Mammary epithelial cell (primary cell): ENCODE results near the gene TBX2.

ENCODE experiments used
- EZH2 ChIP-seq: IDR thresholded peaks from 2 replicates; pipeline ENCODE4 v1.6.1; 2012; ENCODE audit warnings: low read length, inconsistent platforms, borderline replicate concordance
- TF ChIP-seq, protein P1 (sequence below), 2 donors: IDR thresholded peaks in 1 of 2; conservative IDR thresholded peaks in 1 of 2; 2 replicates each; pipeline ENCODE4 v1.5.1; 2011 to 2012; ENCODE audit warnings: inconsistent platforms in 2 of 2, low read length in 2 of 2, mild to moderate bottlenecking in 2 of 2, control low read depth in 1 of 2, low read depth in 1 of 2; ENCODE audit not compliant: insufficient read depth in 1 of 2; ENCODE audit errors: extremely low read depth in 1 of 2

DNA sequence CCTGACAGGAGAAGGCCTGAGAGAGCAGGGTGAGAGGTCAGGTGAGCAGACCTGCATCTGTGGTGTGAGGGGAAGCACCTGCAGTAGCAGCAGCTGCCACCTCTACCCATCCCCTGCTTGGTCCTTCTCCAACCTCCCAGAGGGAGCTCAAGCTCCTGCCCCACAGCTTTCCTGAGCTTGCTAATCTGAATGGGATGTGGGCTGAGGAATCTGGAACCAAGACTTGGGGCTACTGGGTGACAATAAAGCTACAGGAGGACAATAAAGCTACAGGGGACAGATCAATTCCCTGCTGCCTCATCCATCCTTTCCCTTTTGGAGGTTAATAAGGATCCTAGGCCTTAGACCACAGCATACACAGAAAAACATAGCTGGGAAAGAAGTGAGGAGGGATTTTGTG lies 47.7 kb downstream of the TBX2 start:
- TF ChIP-seq, protein P1, sequence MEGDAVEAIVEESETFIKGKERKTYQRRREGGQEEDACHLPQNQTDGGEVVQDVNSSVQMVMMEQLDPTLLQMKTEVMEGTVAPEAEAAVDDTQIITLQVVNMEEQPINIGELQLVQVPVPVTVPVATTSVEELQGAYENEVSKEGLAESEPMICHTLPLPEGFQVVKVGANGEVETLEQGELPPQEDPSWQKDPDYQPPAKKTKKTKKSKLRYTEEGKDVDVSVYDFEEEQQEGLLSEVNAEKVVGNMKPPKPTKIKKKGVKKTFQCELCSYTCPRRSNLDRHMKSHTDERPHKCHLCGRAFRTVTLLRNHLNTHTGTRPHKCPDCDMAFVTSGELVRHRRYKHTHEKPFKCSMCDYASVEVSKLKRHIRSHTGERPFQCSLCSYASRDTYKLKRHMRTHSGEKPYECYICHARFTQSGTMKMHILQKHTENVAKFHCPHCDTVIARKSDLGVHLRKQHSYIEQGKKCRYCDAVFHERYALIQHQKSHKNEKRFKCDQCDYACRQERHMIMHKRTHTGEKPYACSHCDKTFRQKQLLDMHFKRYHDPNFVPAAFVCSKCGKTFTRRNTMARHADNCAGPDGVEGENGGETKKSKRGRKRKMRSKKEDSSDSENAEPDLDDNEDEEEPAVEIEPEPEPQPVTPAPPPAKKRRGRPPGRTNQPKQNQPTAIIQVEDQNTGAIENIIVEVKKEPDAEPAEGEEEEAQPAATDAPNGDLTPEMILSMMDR (conservative IDR thresholded peaks at IDR 0.05 in 1 of 2, IDR thresholded peaks at IDR 0.05 in 1 of 2; ENCODE audit: extremely low read depth in 1 of 2, insufficient read depth in 1 of 2, low read depth in 1 of 2, low read length in 2 of 2): no peak
- no peak for TF ChIP-seq EZH2
